Mesenchymal stem cell (in vitro differentiated cells and primary cell): ENCODE measurements around the gene INPP5A.

Source experiments
- DNase-seq: peaks from one replicate; pipeline ENCODE4 v3.0.0-alpha.2; 2013
- H2AFZ ChIP-seq: one replicate; pipeline ENCODE4 v1.6.1; 2013; ENCODE audit warnings: low read depth, mild to moderate bottlenecking, control low read depth, inconsistent platforms, low read length, moderate library complexity
- H2AK5ac ChIP-seq: 2 replicates; pipeline ENCODE4 v1.6.1; 2013; ENCODE audit warnings: low read length, moderate library complexity, mild to moderate bottlenecking, inconsistent platforms; ENCODE audit not compliant: severe bottlenecking
- H2BK120ac ChIP-seq: one replicate; pipeline ENCODE4 v1.6.1; 2013; ENCODE audit warnings: low read depth, mild to moderate bottlenecking, inconsistent platforms, low read length, moderate library complexity
- H2BK12ac ChIP-seq, 2 experiments: one replicate each; pipeline ENCODE4 v1.6.1; 2013; ENCODE audit warnings: inconsistent platforms in 2 of 2, low read length in 2 of 2, mild to moderate bottlenecking in 2 of 2, moderate library complexity in 2 of 2, control low read depth in 1 of 2
- H2BK15ac ChIP-seq: one replicate; pipeline ENCODE4 v1.6.1; 2013; ENCODE audit warnings: mild to moderate bottlenecking, low read depth, inconsistent platforms; ENCODE audit not compliant: poor library complexity, severe bottlenecking
- H2BK5ac ChIP-seq: 2 replicates; pipeline ENCODE4 v1.6.1; 2013; ENCODE audit warnings: low read depth, mild to moderate bottlenecking, low read length, control low read depth, inconsistent platforms; ENCODE audit not compliant: poor library complexity, severe bottlenecking
- H3K14ac ChIP-seq, 2 experiments: one replicate each; pipeline ENCODE4 v1.6.1; 2013; ENCODE audit warnings: inconsistent platforms in 2 of 2, low read length in 2 of 2, control low read depth in 1 of 2, mild to moderate bottlenecking in 1 of 2, moderate library complexity in 1 of 2
- H3K18ac ChIP-seq, 2 experiments: one replicate each; pipeline ENCODE4 v1.6.1; 2013; ENCODE audit warnings: inconsistent platforms in 2 of 2, low read length in 2 of 2, control low read depth in 1 of 2, low read depth in 1 of 2, mild to moderate bottlenecking in 1 of 2
- H3K23ac ChIP-seq, 2 experiments: one replicate each; pipeline ENCODE4 v1.6.1; 2013; ENCODE audit warnings: inconsistent platforms in 2 of 2, low read length in 2 of 2, mild to moderate bottlenecking in 2 of 2, moderate library complexity in 2 of 2, control low read depth in 1 of 2
- H3K27ac ChIP-seq: 2 replicates; pipeline ENCODE4 v1.5.1; 2013; ENCODE audit warnings: mild to moderate bottlenecking, moderate library complexity, low read length, control low read depth, inconsistent platforms; ENCODE audit not compliant: poor library complexity, severe bottlenecking
- H3K27me3 ChIP-seq, 2 experiments: 2 replicates each; pipeline versions ENCODE4 v1.6.1 to v1.7.0; 2013; ENCODE audit warnings: low read length in 2 of 2, mild to moderate bottlenecking in 2 of 2, moderate library complexity in 2 of 2, control low read depth in 1 of 2, inconsistent platforms in 1 of 2; ENCODE audit not compliant: control insufficient read depth in 1 of 2, insufficient read depth in 1 of 2
- H3K36me3 ChIP-seq, 2 experiments: 2 replicates each; pipeline versions ENCODE4 v1.6.1 to v1.7.0; 2013; ENCODE audit warnings: low read length in 2 of 2, control low read depth in 1 of 2, inconsistent platforms in 1 of 2, low read depth in 1 of 2, mild to moderate bottlenecking in 1 of 2; ENCODE audit not compliant: insufficient read depth in 2 of 2, control insufficient read depth in 1 of 2
- H3K4ac ChIP-seq, 2 experiments: one replicate each; pipeline ENCODE4 v1.6.1; 2013; ENCODE audit warnings: inconsistent platforms in 2 of 2, low read length in 2 of 2, mild to moderate bottlenecking in 2 of 2, moderate library complexity in 2 of 2, control low read depth in 1 of 2, low read depth in 1 of 2
- H3K4me1 ChIP-seq: 2 replicates; pipeline ENCODE4 v1.6.1; 2013; ENCODE audit warnings: low read depth, low read length, control low read depth; ENCODE audit not compliant: control insufficient read depth, insufficient read depth
- H3K4me2 ChIP-seq: 2 replicates; pipeline ENCODE4 v1.6.1; 2013; ENCODE audit warnings: low read length, mild to moderate bottlenecking, inconsistent platforms; ENCODE audit not compliant: poor library complexity, severe bottlenecking
- H3K4me3 ChIP-seq, 2 experiments: 2 replicates each; pipeline versions ENCODE4 v1.5.1 to v1.7.0; 2013; ENCODE audit warnings: low read length in 2 of 2, mild to moderate bottlenecking in 2 of 2, control low read depth in 1 of 2, low read depth in 1 of 2; ENCODE audit not compliant: insufficient read depth in 1 of 2
- H3K79me1 ChIP-seq: replicated peaks from 2 replicates; pipeline ENCODE4 v1.6.1; 2013; ENCODE audit warnings: mild to moderate bottlenecking, control low read depth, low read length, inconsistent platforms; ENCODE audit not compliant: poor library complexity, severe bottlenecking
- H3K9ac ChIP-seq: 2 replicates; pipeline ENCODE4 v1.7.0; 2013; ENCODE audit warnings: mild to moderate bottlenecking, low read length, moderate library complexity
- H3K9me3 ChIP-seq: 2 replicates; pipeline ENCODE4 v1.7.0; 2013; ENCODE audit warnings: mild to moderate bottlenecking, low read length; ENCODE audit not compliant: control insufficient read depth
- H4K8ac ChIP-seq: one replicate; pipeline ENCODE4 v1.6.1; 2013; ENCODE audit warnings: inconsistent platforms, mild to moderate bottlenecking, low read length, moderate library complexity
- H4K91ac ChIP-seq: one replicate; pipeline ENCODE4 v1.6.1; 2013; ENCODE audit warnings: mild to moderate bottlenecking, low read length, inconsistent platforms
- WGBS: methylation state at CpG from one replicate; pipeline ENCODE4 v1.1.7; 2013; ENCODE audit warnings: mixed read lengths; 5-methylcytosine and 5-hydroxymethylcytosine counted together

INPP5A gene

GRCh38 chr10:132667342-132668047 is 129.9 kb downstream of the INPP5A start:
- Histone ChIP-seq H3K4me3 (peak overlapping the region in 1 of 2 experiments; percentile 59), H2BK5ac (no peak overlapping the region), H3K4ac (no peak overlapping the region), H3K36me3 (peaks cover 4 to 12% of the 10 kb centered on the region in 2 experiments), H4K91ac (no peak overlapping the region), H2BK120ac (no peak overlapping the region), H3K23ac (no peak overlapping the region), H2BK15ac (no peak overlapping the region), H3K9ac (peak overlapping the region; percentile 78), H2BK12ac (no peak overlapping the region), H3K14ac (no peak overlapping the region), H3K4me1 (peaks cover 53% of the 10 kb centered on the region), H2AK5ac (no peak overlapping the region), H3K4me2 (peak overlapping the region; percentile 60), H3K27ac (peak overlapping the region; percentile 78), H4K8ac (no peak overlapping the region), H3K18ac (no peak overlapping the region), H3K9me3 (no peaks in the 10 kb centered on the region), H3K79me1 (peaks cover 24% of the 10 kb centered on the region), H3K27me3 (no peaks in the 10 kb centered on the region), H2AFZ (no peak overlapping the region)
- peak; percentile 87 for DNase-seq
- WGBS = 51% methylated on average over 9 of the region's 20 CpGs

GRCh38 chr10:132668048-132668394 is 130.4 kb downstream of the INPP5A start:
- H3K27ac ChIP-seq = peak overlapping the region; percentile 66
- H3K4me1 ChIP-seq = peaks cover 53% of the 10 kb centered on the region
- H3K4me3 ChIP-seq = peak overlapping the region in 1 of 2 experiments; percentile 59
- WGBS = 49% methylated on average over 5 of the region's 5 CpGs
- H2BK120ac ChIP-seq = no peak overlapping the region
- no peak overlapping the region for H2BK15ac ChIP-seq
- peak overlapping the region; percentile 51 for H3K4me2 ChIP-seq
- no peak for DNase-seq
- H4K91ac ChIP-seq = peak overlapping the region; percentile 70
- peak overlapping the region; percentile 13 to 70 for H3K18ac ChIP-seq
- H3K27me3 ChIP-seq = no peaks in the 10 kb centered on the region
- H2BK12ac ChIP-seq = peak overlapping the region in 1 of 2 experiments; percentile 45
- no peak overlapping the region for H2BK5ac ChIP-seq
- H3K9me3 ChIP-seq = no peaks in the 10 kb centered on the region
- H3K14ac ChIP-seq = no peak overlapping the region
- no peak overlapping the region for H2AFZ ChIP-seq
- H4K8ac ChIP-seq = peak overlapping the region; percentile 79
- H3K36me3 ChIP-seq = peaks cover 4 to 12% of the 10 kb centered on the region in 2 experiments
- peaks cover 28% of the 10 kb centered on the region for H3K79me1 ChIP-seq
- no peak overlapping the region for H3K23ac ChIP-seq
- no peak overlapping the region for H3K4ac ChIP-seq
- H3K9ac ChIP-seq = peak overlapping the region; percentile 18
- H2AK5ac ChIP-seq = no peak overlapping the region

GRCh38 chr10:132669208-132669861 is 131.7 kb downstream of the INPP5A start:
- Histone ChIP-seq H3K14ac (peak overlapping the region in 1 of 2 experiments; percentile 71), H3K4me1 (peaks cover 45% of the 10 kb centered on the region), H4K91ac (peak overlapping the region; percentile 80), H2AFZ (no peak overlapping the region), H2BK15ac (peak overlapping the region; percentile 77), H3K4me3 (no peak overlapping the region), H3K18ac (peak overlapping the region; percentile 26 to 61), H3K79me1 (peaks cover 30% of the 10 kb centered on the region), H3K9ac (no peak overlapping the region), H3K27ac (no peak overlapping the region), H3K27me3 (no peaks in the 10 kb centered on the region), H2BK5ac (no peak overlapping the region), H2BK12ac (peak overlapping the region; percentile 14 to 29), H2BK120ac (no peak overlapping the region), H3K9me3 (no peaks in the 10 kb centered on the region), H3K4ac (peak overlapping the region in 1 of 2 experiments; percentile 6), H3K4me2 (no peak overlapping the region), H3K36me3 (peaks cover 4 to 12% of the 10 kb centered on the region in 2 experiments), H4K8ac (peak overlapping the region; percentile 20), H3K23ac (no peak overlapping the region), H2AK5ac (peak overlapping the region; percentile 70)
- peak; percentile 8 for DNase-seq
- WGBS = 92% methylated on average over 22 of the region's 23 CpGs

- Histone ChIP-seq H3K14ac (no peak overlapping the region), H2AFZ (no peak overlapping the region), H3K4me3 (no peak overlapping the region), H3K4me1 (peaks cover 38% of the 10 kb centered on the region), H3K27ac (no peak overlapping the region), H3K9ac (no peak overlapping the region), H4K8ac (peak overlapping the region; percentile 55), H2BK5ac (no peak overlapping the region), H3K36me3 (peaks cover 4 to 12% of the 10 kb centered on the region in 2 experiments), H2BK120ac (no peak overlapping the region), H4K91ac (peak overlapping the region; percentile 18), H2AK5ac (peak overlapping the region; percentile 26), H2BK15ac (peak overlapping the region; percentile 77), H2BK12ac (no peak overlapping the region), H3K9me3 (no peaks in the 10 kb centered on the region), H3K79me1 (peaks cover 36% of the 10 kb centered on the region), H3K4ac (no peak overlapping the region), H3K18ac (peak overlapping the region in 1 of 2 experiments; percentile 25), H3K23ac (no peak overlapping the region), H3K27me3 (no peaks in the 10 kb centered on the region), H3K4me2 (no peak overlapping the region)
- WGBS = 89% methylated on average over 11 of the region's 12 CpGs
- no peak for DNase-seq
Observed at GRCh38 chr10:132670546-132671227, 133.1 kb downstream of the INPP5A start.
